NCI-H2227 (cell line): Measurements from ENCODE around the gene MRPS27.

Experiments
- DNase-seq: peaks from one replicate; lab custom pipeline; 2025; ENCODE audit not compliant: unreplicated experiment; lab: John Stamatoyannopoulos, UW

Gene MRPS27

DNA sequence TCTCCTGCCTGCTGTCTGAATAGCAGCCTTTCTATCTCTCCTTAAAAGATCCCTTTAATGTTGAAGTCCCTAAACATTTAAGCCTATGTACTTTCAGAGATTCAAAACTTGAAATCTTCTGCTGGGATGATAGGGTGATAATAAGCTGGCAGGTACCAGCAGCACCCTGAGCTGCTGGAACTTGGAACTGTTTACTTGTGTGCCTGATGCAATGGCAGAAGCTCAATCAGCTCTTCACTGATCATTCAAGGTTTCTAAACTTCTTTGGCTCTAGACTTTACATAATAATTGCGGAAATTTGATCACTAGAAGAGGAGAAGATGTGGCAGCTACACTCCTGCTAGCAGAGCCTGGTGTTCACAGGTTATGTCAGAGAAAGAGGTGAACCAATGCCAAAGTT lies 27.6 kb downstream of the MRPS27 start:
- DNase-seq, result no peak

DNA sequence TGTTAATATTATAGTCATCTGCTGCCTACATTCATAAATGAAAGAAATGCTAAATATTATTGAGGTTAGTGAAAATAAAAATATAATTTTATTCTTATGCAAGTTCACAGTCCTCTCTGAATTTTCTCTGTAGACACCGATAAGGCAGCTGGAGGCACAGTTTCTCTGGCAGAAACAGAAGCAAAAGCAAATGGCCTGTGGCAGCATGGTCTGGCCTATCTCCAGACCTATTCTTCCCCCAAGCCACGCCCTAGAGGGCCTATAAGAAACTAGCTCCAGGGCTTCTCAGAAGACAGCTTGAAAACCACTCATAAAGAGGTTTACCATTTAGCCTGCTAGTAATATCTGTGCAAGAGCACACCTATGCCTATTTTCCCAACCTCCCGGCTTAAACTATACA lies 28.4 kb downstream of the MRPS27 start:
- DNase-seq, result no peak

DNA sequence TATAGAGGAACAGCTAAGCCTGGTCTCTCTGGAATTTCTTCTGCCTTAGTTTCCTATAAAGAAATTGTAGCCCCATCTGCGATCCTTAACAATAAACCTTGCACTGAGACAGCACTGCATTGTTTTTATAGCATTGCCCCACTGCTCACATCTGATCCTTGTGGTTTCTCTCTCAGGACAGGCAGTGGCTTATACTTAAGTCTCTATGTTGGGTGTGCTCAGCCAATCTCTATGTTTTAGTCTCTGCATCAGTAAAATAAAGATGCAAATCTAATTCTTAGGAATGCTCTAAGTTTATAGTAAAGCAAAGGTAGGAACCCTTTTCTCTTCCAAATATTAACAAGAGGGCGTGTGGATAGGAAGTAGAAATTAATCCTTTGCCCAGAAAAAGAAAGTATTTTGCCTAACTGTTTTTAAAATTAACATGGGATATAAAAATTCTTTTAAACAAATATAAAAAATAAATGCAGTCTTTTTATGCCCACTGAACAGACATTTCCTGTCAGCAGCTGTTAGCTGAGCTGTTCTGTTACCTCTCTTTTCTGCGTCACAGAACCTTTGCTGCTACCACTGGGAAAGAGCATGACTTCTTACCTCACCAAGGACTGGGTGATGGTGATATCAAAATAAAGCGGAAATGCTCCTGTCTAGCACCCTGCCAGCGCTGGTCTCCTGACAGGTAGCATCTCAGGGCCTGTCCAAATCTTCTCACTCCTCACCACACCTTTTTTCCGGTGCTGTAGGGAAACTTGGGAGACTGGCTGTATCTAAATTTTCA lies 29.5 kb downstream of the MRPS27 start:
- no peak for DNase-seq

DNA sequence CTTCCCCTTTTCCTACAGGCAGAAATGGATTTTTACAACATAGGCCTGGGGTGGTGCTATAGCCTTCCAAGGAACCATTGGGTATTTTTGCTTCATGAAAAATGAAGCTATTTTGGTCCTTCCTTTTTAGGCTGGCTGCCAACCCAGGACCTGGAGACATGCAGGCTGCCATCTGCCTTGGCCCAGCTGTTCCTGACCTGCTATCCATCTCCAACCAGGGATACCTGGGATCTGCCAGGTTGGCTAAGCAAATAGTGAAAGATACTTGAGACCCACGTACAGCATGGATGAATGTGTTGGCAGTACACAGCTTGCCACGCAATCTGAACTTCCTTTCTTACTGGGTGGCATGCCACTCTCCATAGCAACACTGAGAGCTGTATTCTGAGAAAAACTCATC lies 31.1 kb downstream of the MRPS27 start:
- DNase-seq, result peak; percentile 32

DNA sequence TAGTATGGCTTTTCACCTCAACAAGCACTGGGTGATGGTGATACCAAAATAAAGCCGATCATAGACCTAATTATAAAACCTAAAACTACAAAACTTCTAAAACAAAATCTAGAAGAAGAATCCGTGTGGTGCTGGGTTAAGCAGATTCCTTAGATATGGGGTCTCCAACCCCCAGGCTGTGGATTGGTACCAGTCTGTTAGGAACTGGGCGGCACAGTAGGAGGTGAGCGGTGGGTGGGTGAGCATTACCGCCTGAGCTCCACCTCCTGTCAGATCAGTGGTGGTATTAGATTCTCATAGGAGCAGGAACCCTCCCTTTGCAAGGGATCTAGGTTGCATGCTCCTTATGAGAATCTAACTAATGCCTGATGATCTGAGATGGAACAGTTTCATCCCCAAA lies 33.2 kb downstream of the MRPS27 start:
- no peak for DNase-seq

DNA sequence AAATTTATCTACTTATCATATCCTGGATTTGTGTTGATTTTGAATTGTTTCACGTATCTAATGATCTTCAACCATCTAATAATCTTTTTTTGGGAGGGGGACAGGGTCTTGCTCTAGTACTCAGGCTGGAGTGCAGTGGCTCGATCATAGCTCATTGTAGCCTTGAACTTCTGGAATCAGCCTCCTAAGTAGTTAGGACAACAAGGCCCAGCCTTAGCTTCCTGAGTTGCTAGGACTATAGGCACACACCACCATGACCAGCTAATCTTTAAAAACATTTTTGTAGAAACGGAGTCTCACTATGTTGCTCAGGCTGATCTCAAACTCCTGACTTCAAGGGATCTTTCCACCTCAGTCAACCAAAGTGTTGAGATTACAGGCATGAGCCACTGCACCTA lies 34.6 kb downstream of the MRPS27 start:
- DNase-seq, result no peak

DNA sequence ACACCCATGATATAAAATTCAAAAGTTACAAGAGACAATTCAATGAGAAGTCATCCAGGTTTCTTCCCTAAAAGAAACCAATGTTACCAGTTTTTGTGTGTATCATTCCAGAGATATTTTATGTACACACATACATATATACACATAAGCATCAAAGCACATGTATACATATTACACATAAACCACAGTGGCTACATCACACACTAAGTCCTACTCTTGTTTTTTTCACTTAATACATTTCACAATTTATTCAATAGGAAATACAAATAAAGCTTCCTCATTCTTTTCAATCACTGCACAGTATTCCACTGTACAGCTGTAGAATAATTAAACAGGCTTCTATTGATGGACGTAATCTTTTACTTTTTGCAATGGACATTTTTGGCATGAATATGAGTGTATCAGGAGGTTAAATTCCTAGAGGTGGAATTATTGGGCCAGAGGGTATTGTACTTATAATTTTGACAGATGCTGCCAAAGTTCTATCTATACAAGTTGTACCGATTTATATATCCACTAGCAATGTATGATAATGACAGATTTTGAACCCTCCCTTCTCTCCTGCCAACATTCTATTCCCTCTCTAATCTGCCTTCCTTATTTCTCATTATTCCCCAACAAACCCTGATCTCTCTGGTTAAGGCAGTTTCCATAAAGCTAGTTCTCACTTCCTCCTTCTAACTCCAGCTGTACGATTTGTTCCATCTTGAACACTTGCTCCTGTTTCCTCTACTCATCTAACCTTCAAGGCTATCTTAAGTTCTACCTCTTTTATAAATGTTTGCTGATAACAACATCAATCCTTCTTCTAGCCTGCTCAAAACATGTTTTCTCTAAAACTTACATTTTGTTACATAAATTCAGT lies 35.2 kb downstream of the MRPS27 start:
- DNase-seq, result no peak

DNA sequence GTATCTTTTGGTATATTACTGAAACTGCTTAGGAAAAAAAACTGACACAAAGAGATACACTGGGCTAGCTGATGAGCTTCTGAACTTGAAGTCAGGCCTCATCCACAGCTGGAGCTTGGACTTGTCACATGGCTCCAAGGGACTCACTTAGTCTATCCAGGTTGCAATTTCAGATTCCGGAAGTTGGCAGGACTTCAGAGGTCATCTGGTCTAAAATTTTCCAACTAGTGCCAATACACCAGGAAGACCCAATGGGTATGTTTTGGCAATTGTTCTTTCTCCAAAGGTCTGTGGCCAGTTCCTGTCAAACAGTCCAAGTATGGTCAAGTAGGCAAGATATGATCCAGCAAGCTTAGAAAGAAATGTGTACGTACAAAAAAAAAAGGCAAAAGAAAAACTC lies 36.7 kb downstream of the MRPS27 start:
- no peak for DNase-seq

DNA sequence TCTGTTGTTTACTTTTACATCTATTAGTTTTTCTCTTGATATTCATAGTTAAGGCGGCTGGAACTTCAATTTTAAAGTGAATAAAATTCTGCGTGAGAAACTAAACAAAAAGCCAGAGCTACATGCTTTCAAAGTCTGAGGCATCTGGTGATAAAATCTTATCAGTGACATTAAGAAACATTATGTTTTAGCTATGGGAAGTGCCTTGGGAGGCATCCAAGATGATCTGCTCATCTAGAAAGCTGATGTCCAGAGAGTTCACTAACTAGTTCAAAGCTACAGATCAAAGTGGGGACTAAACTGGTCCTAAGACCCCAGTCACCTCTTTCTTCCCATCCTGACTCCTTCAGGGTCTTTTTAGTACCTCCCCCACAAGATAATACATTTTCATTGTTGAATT lies 37.2 kb downstream of the MRPS27 start:
- no peak for DNase-seq

DNA sequence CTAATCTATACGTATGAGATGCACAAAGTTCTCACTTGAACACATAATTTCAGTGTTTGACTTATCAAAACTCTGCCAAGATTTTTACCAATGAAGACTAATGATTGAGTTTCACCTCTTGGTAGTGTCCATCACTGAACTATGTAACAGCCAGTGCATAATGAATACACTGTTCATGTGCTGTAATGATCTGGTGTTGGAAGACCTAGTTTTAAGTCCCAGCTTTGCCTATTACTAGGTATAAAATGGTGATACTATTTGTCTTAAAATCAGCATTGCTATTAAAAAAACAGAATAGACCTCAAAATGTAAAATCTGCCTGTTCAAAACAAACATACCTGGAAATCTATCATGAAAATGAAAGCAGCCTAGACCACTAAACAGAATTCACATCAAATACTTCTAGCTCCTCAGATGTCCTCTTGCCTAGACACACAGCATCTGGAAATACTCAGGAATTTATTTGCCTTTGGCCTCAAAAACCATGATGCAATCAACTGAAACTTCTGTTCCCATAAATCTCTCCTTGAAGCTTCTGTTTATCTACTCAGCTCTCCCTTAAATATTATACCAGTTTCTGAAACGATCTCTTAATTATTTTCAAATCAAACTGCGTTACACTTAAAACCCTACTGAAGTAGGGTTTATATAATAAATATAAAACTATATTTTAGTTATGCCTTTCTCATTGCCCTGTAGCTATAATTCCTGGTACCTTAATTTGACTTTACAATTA lies 38.1 kb downstream of the MRPS27 start:
- DNase-seq, result no peak

DNA sequence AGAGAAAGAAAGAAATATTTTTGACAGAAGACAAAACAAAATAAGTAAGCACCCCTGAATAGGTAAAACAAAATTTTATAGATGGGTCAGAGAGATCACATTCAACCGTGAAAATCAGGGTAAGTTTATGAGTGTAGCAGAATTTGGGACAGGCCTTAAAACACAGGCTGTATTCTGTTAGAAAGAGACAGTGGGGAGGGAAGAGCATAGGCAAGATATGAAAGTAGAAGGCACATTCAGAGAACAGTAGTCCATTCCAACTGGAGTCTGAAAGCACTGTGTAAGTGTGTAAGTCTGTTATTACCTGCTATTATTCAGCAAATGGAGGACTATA lies 38.6 kb downstream of the MRPS27 start:
- no peak for DNase-seq

DNA sequence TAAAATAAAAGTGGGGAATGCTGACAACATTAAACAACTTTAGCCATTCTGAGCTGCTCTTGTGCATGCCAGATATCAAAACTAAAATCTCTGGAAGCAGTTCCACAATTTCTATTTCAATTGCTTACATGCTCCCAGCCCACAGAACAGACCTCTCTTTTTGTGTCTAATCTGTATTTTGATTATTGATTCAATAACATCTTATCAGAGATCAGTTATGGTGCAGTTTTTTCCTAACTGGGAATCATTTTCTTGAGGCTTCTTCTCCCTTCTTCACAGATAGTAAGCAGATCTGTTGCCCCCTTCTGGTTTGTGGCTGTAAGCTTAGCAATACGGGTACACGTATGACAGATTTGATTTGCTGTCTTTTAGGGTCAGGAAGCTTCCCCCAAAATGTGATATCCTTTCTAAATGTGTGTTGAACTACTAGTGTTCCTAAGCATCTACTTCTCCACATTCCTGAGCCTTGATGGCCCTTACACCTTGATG lies 39.4 kb downstream of the MRPS27 start:
- DNase-seq, result no peak

DNA sequence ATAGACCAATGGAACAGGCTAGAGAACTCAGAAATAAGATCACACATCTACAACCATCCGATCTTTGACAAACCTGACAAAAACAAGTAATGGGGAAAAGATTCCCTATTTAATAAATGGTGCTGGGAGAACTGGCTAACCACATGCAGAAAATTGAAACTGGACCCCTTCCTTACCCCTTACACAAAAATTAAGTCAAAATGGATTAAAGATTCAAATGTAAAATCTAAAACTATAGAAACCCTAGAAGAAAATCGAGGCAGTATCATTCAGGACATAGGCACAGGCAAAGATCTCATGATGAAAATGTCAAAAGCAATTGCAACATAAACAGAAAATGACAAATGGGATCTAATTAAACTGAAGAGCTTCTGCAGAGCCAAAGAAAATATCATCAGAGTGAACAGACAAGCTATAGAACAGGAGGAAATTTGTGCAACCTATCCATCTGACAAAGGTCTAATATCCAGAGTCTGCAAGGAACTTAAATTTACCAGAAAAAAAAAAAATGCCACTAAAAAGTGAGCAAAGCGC lies 43.8 kb downstream of the MRPS27 start:
- no peak for DNase-seq

DNA sequence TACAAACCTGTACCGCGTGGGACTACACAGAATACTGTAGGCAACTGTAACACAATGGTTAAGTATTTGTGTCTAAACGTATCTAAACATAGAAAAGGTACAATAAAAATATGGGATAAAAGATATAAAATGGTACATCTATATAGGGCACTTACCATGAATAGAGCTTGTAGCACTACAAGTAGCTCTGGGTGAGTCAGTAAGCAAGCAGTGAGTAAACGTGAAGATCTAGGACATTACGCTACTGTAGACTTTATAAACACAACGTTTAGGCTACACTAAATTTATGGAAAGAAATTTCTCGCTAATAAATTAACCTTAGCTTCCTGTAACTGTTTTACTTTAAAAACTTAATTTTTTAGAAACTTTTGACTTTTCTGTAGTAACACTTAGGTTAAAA lies 46.5 kb downstream of the MRPS27 start:
- no peak for DNase-seq

DNA sequence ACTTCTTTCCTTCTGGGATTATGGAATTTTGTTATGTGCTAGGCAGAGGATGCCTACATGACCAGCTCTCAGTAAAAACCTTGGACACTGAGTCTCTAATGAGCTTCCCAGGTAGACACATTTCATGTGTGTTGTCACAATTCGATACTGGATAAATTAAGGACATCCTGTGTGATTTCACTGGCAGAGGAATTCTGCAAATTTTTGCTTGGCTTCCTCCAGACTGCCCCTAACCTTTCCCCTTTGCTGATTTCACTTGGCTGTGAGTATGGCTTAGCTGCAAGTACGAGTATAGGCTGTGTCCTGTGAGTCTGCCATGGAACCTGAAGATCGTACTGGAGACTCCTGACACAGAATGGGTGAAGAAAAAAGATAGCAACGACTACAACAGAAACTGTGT lies 47.6 kb downstream of the MRPS27 start:
- no peak for DNase-seq

DNA sequence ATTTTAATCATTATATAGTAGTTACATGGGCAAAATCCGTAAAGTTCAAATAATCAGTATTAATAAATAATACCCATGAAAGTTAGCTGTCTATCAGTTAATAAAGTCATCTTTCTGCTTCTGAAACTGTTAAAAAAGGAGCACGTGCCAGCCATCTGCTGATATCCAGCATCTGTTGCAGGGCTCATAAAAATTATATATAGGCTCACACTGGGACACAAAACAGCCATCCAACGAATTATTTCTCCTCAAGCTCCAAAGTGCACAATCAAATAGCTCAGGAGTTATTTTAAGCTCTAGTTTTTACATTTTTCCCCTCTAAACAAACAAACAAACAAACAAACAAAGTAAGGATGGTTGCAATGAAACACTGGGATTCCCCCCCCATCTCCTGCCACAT lies 48.3 kb downstream of the MRPS27 start:
- no peak for DNase-seq

DNA sequence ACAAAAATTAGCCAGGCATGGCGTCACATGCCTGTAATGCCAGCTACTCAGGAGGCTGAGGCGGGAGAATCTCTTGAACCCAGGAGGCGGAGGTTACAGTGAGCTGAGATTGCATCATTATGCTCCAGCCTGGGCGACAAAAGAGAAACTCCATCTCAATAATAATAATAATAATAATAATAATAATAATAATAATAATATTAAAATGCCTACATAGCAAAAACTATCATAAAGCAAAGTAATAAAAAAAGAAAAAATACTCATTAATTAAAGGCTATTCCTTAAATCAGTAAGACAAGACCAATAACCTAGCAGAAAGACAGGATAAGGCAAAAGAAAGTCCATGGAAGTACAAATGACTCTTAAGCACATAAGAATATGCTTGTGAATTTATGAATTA lies 50.0 kb downstream of the MRPS27 start:
- DNase-seq, result no peak

DNA sequence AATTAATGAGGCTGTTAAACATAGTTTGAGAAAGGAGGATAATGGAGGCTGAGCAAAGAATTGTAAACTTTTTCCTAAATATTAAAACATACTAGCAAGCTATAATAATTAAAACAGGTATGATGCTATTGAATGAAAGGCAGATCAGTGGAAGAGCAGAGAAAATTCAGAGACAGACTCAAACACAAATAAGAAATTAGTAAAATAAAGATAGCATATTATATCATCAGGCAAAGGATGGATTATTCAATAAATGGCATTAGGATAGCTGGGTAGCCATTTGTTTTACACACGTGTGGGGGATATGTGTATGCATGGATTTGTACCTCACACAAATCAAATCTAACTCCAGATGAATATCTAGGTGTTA lies 50.6 kb downstream of the MRPS27 start:
- DNase-seq, result no peak

DNA sequence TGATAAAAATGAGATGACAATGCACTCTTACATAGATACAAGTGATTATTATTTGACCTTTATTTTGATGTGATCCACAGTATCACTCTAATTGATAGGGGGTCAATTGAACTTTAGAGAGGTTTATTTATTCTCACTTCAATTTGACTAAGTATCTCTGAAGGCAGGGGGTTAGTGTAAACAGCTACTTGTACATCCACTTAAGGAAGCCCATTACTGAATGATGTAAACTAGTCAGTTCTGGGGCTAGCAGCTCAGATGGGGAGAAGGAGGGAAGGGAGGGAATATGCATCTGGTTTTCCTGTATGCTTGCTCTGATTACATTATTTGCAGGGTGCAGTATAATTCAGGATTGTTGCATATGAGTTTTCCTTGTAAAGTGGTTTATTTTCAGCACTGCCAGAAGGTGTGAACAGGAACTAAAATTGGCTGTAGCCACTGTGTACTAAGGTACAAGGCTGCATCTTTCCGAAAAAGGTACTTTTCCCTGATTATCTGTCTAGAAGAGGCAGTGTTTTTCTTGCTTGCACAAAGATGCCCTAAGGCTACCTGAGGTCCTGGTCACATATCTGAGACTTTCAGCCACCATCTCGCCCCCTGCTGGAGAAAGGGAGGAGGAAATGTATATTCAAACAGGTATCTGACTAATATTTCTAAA lies 51.2 kb downstream of the MRPS27 start:
- DNase-seq, result peak; percentile 24

DNA sequence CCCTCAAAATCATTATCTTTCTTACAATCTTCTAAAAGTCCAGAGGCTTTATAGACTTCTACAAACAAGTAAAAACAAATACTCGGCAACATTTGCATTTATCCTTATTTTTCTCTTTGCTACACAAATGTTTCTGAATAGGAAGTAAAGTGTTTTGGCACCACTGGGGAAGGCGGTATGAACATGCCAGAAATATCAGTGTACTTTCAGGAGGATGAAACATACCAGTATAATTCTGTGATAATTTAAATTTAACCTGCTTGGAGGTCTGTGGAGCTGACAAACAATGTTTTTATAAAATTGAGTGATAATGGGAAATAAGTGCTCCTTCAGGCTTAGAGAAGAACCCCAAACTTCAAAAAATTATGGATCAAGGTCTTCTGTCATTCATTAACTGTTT lies 51.8 kb downstream of the MRPS27 start:
- no peak for DNase-seq

DNA sequence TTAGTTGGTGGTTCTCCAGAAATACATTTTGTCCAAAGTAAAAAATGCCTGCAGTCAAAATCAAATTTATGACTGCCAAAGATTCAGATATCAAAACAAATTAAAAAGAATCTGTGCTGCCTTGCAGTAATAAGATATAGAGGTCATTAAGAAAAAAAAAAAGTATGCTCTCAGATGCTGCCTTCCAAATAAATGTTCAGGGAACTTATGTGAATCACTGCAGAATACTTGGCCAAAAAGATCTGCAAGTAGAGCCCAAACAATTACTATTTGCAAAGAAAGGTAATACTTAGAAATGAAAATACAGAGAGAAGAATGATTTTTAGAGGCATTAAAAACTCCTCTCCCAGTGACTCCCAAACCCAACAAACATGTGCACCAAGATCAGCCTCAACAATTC lies 52.4 kb downstream of the MRPS27 start:
- no peak for DNase-seq
